Stimulated activated CD8-positive, alpha-beta memory T cell treated with anti-CD3 and anti-CD28 coated beads, Interleukin-15, amount 100 ng/mL, for 24 hours (primary cell): Measurements from ENCODE around the gene SIGLEC7.
"Not testable (repeated sequence)": the region's sequence is repeated elsewhere in the genome, so short reads cannot be mapped to it uniquely, and the experiment has no call there.

Experiments
- DNase-seq: peaks from one replicate; pipeline ENCODE4 v3.0.0-alpha.2; 2020; ENCODE audit warnings: low read depth

The SIGLEC7 gene

DNA sequence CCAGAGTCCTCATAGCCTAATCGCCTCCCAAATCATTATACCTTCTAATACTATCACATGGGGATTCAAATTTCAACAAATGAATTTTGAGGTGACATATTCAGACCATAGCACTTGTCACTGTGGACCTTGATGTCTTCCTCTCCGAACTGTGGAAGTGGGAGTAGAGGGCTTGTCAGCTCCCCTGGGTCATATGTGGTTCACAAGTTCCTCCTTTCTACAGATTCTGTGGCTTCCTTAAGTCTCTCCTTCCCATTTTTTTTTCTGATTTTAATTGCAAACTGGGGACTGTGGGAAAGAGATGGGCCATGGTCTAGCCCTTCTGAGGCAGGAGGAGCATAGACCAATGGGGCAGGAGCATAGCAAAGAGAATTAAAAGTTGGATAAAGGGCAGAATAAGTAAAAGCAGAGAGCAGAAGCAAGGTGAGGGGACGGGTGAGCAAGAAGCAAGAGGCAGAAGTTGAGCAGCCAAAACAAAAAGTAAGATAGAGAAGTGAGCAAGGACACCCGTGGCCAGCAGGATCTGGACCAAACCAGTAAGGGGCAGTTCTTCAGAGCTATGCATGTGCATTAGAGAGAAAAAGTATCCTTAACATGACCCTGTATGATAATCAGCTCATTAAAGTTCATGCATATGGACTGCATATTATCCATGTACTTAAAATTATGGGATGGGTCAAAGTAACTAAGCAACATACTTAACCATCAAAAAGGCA, 2.6 kb upstream of the SIGLEC7 start:
- DNase-seq, result no peak

GRCh38 chr19:51140441-51140840, 1.7 kb upstream of the SIGLEC7 start:
- DNase-seq, result no peak

GRCh38 chr19:51141181-51141580, 920 bp upstream of the SIGLEC7 start:
- DNase-seq, result no peak

DNA sequence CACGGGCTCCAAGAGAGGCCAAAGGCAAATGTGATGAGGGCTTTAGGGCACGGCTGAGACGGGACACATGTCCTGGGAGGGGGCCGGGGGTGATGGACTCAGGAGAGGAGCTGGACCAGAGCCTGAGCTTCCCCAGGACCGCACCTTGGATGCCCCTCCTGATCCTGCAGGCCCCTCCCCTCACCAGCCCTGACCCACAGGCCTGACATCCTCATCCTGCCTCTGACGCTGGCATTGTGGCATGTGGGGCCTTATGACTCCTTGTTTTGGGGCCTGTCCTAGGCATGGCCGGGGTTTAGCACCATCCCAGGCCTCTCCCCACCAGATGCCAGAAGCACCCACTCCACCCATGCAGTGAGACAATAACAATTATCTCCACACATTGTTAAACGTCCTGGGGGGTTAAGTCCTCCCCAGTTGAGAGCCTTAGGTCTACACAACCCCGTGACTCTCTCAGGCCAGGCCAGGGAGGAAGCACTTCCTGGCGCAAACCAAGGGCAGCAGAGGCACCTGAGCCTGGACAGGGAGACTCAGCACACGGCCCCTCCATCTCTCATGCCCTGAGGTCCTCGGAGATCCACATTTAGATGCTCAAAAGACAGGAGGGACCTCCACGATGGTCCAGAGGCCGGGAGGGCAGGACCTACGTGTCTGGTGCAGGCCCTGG, 841 bp downstream of the SIGLEC7 start:
- not testable (repeated sequence) for DNase-seq

GRCh38 chr19:51143486-51143885, 1.4 kb downstream of the SIGLEC7 start:
- no peak for DNase-seq

DNA sequence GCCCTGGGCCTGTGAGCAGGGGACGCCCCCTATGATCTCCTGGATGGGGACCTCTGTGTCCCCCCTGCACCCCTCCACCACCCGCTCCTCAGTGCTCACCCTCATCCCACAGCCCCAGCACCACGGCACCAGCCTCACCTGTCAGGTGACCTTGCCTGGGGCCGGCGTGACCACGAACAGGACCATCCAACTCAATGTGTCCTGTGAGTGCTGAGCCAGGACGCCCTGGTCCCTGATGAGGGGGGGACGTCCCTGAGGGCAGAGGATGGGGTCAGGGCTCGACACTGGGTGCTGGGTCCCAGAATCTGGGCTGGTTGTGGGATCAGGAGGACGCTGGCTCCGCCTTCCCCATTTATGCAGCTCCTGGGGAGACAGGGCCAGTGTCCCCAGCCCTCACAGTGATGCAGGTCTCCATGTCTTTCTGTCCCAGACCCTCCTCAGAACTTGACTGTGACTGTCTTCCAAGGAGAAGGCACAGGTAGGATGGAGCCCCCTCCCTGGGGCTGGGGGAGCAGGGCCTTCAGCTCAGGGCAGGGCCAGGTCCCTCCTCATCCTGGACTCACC, 2.5 kb downstream of the SIGLEC7 start:
- no peak for DNase-seq

- DNase-seq, result no peak
Observed at GRCh38 chr19:51145916-51146493, 3.9 kb downstream of the SIGLEC7 start.

- DNase-seq, result no peak
Observed at GRCh38 chr19:51146751-51147150, 4.7 kb downstream of the SIGLEC7 start.

- no peak for DNase-seq
Observed at GRCh38 chr19:51147663-51148062, 5.6 kb downstream of the SIGLEC7 start.

DNA sequence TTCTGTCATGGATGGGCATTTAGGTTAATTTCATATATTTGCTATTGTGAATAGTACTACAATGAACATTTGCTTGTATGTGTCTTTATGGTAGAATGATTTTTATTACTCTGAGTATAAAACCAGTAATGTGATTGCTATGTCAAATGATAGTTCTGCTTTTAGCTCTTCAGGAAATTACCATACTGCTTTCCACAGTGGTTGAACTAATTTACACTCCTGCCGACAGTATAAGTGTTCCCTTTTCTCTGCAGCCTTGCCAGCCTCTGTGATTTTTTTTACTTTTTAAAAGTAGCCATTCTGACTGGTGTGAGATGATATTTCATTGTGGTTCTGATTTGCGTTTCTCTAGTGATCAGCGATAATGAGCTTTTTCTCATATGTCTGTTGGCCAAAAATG, 6.5 kb downstream of the SIGLEC7 start:
- no peak for DNase-seq

DNA sequence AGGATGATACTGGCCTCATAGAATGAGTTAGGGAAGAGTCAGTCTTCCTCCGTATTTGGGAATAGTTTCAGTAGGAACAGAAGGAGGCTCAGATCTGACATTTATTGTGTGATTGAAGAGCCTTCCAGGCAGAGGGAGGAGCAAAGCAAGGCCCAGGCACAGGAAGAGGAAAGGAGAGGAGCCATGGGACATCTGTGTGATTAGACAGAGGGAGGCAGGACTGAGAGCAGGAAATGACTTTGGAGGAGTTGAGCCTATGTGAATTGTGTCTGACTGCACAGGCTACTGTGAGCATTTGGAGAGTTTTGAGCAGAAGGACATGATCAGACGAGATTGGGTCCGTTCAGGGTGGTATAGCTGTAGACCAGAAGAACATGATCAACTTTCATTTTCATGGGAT, 8.5 kb downstream of the SIGLEC7 start:
- DNase-seq, result no peak

DNA sequence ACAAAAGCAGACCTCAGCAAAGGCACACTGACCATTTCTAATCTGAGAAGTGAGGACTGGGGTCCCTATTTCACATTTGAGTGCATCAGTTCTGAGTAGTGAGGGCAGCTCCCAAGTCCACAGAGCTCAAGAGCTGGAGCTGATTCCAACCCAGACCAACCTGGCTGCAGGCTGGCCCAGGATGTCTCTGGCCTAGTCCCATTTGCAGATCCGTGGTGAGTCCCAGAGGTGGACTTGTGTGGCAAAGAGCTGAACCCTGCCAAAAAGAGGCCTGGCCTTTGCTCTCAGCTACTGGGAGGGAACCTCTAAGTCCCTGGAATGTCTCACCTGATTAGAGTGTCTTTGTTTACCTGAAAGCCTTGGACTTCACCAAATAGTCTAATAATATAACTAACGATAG, 14.6 kb downstream of the SIGLEC7 start:
- no peak for DNase-seq

- DNase-seq, result no peak
Observed at GRCh38 chr19:51157265-51157664, 15.2 kb downstream of the SIGLEC7 start.

DNA sequence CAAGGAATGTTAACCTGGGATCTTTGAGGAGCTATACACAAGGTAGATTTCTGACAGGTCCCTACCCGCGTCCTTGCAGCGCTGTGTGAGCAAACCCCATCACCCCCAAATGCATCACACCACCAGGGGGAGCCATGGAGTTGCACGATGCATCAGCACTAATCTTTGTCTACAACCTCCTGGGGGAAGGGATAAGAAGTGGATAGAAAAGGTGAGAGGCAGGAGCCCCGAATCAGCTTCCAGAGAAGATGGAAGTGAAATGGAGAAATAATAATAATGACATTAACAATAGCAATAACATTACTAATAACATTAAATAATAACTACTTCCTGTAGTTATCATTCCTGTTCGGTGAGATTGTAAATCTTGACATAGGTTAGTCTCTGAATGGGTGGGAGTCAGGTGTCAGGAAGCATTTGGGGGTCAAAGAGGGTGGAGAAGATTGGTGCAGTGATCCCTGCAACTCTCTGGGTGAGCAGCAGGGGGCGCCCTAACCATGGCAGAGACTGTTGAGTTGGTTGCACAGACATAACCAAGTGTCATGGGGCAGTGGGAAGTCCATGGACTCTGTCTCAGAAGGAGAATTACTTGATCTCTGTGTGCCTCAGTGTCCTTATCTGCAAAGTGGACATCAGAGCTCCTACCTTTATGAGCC, 16.5 kb downstream of the SIGLEC7 start:
- DNase-seq, result peak; percentile 69

DNA sequence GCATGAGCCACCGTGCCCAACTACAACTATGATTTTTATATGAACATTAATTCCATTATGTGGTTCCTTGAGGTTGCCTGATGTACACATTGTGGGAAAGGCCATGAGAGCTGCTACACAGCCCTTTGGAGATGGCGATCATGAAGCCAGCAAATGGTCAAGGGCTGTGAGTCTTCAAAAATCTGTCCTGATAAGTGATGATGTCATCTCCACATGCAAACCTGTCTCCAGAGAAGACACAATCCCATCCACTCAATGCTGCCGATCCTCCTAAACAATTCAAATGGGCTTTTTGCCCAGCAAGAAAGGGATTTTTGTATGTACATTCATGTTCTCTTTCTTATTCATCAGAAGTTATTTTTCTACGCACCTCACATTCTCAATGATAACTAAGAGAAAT, 17.6 kb downstream of the SIGLEC7 start:
- no peak for DNase-seq

- DNase-seq, result no peak
Observed at GRCh38 chr19:51161266-51161665, 19.2 kb downstream of the SIGLEC7 start.

GRCh38 chr19:51161867-51162496, 19.9 kb downstream of the SIGLEC7 start:
- no peak for DNase-seq

- no peak for DNase-seq
Observed at GRCh38 chr19:51163257-51163656, 21.2 kb downstream of the SIGLEC7 start.

- DNase-seq, result no peak
Observed at GRCh38 chr19:51164215-51164614, 22.1 kb downstream of the SIGLEC7 start.

GRCh38 chr19:51166846-51167490, 24.9 kb downstream of the SIGLEC7 start:
- DNase-seq, result no peak

DNA sequence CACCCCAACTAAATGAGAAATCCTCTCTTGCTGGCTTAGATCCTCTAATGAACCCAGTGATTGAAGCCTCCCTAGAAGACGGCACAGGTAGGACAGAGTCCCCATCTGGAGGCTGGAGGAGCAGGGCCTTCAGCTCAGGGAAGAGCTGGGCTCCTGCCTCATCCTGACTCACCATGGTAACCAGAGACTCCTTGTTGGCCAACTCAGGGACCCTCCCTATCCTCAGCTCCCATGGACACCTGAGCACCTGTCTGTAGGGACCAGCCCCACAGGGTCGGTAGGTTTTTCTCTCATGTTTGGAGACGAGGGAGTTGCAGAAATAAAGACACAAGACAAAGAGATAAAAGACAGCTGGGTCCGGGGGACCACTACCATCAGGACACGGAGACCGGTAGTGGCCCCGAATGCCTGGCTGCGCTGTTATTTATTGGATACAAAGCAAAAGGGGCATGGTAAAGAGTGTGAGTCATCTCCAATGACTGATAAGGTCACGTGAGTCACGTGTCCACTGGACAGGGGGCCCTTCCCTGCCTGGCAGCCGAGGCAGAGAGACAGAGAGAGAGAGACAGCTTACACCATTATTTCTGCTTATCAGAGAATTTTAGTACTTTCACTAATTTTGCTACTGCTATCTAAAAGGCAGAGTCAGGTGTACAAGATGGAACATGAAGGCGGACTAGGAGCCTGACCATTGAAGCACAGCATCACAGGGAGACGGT, 26.6 kb downstream of the SIGLEC7 start:
- DNase-seq, result no peak
